GM23248 (cell line): ENCODE measurements around the gene TP53AIP1. TPM values are rescaled to one million over a fixed set of nuclear protein-coding genes. Genes with fewer than 3 reads are reported as not detected.

Source experiments
- DNase-seq: peaks from one replicate; pipeline ENCODE4 v3.0.0-alpha.2; 2015
- H2AFZ ChIP-seq: fragments of 200-600 bp; sonication (generic); 2 replicates; pipeline ENCODE4 v1.6.1; 2016; ENCODE audit warnings: antibody characterized with exemption
- H3F3A ChIP-seq: fragments of 200-600 bp; sonication (generic); 2 replicates; pipeline ENCODE4 v1.6.1; 2016; ENCODE audit warnings: mild to moderate bottlenecking, antibody characterized with exemption, mixed run types; ENCODE audit not compliant: insufficient read depth
- H3K27ac ChIP-seq: fragments of 200-600 bp; sonication (generic); 2 replicates; pipeline ENCODE4 v1.5.1; 2016; ENCODE audit warnings: mild to moderate bottlenecking
- H3K27me3 ChIP-seq: fragments of 200-600 bp; sonication (generic); replicated peaks from 2 replicates; pipeline ENCODE4 v1.6.1; 2016; ENCODE audit warnings: mild to moderate bottlenecking; ENCODE audit not compliant: insufficient read depth
- H3K36me3 ChIP-seq: fragments of 200-600 bp; sonication (generic); 2 replicates; pipeline ENCODE4 v1.6.1; 2016; ENCODE audit warnings: low read depth, mild to moderate bottlenecking
- H3K4me1 ChIP-seq: fragments of 200-600 bp; sonication (generic); 2 replicates; pipeline ENCODE4 v1.6.1; 2016; ENCODE audit warnings: mild to moderate bottlenecking; ENCODE audit not compliant: insufficient read depth
- H3K4me2 ChIP-seq: fragments of 200-600 bp; sonication (generic); one replicate; pipeline ENCODE4 v1.6.1; 2016; ENCODE audit warnings: mild to moderate bottlenecking; ENCODE audit not compliant: unreplicated experiment
- H3K4me3 ChIP-seq: fragments of 200-600 bp; sonication (generic); 2 replicates; pipeline ENCODE4 v1.5.1; 2016; ENCODE audit warnings: mild to moderate bottlenecking
- H3K79me2 ChIP-seq: fragments of 200-600 bp; sonication (generic); 2 replicates; pipeline ENCODE4 v1.6.1; 2016; ENCODE audit warnings: mild to moderate bottlenecking; ENCODE audit not compliant: insufficient read depth
- H3K9ac ChIP-seq: fragments of 200-600 bp; sonication (generic); 2 replicates; pipeline ENCODE4 v1.6.1; 2016; ENCODE audit warnings: mild to moderate bottlenecking
- H3K9me2 ChIP-seq: fragments of 200-600 bp; sonication (generic); 2 replicates; pipeline ENCODE4 v1.6.1; 2016; ENCODE audit warnings: mixed run types, mild to moderate bottlenecking, moderate library complexity; ENCODE audit not compliant: insufficient read depth
- H3K9me3 ChIP-seq: fragments of 200-600 bp; sonication (generic); one replicate; pipeline ENCODE4 v1.6.1; 2017; ENCODE audit warnings: low read depth
- H4K20me1 ChIP-seq: fragments of 200-600 bp; sonication (generic); 2 replicates; pipeline ENCODE4 v1.6.0; 2016; ENCODE audit not compliant: insufficient read depth
- EZH2 ChIP-seq: fragments of 200-600 bp; sonication (generic); IDR thresholded peaks from 2 replicates; pipeline ENCODE4 v1.6.1; 2018; ENCODE audit warnings: antibody characterized with exemption, mild to moderate bottlenecking; ENCODE audit not compliant: insufficient read depth, poor library complexity, severe bottlenecking
- EZH2phosphoT487 ChIP-seq: fragments of 200-600 bp; sonication (generic); IDR thresholded peaks from 2 replicates; pipeline ENCODE4 v1.6.1; 2018; ENCODE audit warnings: antibody characterized with exemption, moderate library complexity, mild to moderate bottlenecking, low read depth; ENCODE audit not compliant: insufficient read depth
- WGBS, 2 experiments: methylation state at CpG; one replicate each; pipeline ENCODE4 v1.1.6; 2015 to 2017; ENCODE audit warnings: low lambda C conversion rate in 2 of 2, low coverage in 1 of 2; ENCODE audit errors: missing lambda C conversion rate in 2 of 2; 5-methylcytosine and 5-hydroxymethylcytosine counted together
- in situ Hi-C: fragments of 300-500 bp; cut with MboI; formaldehyde crosslinking; loops from 2 replicates; pipeline ENCODE4 v1.15.0; 2020
- polyA plus RNA-seq: library from polyadenylated mRNA; unstranded; fragments of >200 nt; fragmentation: Nextera tagmentation; extraction: Ambion mirVana; gene quantifications from 2 replicates; pipeline ENCODE4 v1.2.1, GENCODE V29; 2016
- total RNA-seq: library from RNA; depleted of rRNA; stranded (reverse); fragments of >200 nt; shearing (Covaris generic); gene quantifications from 2 replicates; pipeline ENCODE4 v1.2.3, GENCODE V29; 2014

Gene TP53AIP1
- total and polyA plus RNA-seq, 2 experiments from 2014 or later = not detected

DNA sequence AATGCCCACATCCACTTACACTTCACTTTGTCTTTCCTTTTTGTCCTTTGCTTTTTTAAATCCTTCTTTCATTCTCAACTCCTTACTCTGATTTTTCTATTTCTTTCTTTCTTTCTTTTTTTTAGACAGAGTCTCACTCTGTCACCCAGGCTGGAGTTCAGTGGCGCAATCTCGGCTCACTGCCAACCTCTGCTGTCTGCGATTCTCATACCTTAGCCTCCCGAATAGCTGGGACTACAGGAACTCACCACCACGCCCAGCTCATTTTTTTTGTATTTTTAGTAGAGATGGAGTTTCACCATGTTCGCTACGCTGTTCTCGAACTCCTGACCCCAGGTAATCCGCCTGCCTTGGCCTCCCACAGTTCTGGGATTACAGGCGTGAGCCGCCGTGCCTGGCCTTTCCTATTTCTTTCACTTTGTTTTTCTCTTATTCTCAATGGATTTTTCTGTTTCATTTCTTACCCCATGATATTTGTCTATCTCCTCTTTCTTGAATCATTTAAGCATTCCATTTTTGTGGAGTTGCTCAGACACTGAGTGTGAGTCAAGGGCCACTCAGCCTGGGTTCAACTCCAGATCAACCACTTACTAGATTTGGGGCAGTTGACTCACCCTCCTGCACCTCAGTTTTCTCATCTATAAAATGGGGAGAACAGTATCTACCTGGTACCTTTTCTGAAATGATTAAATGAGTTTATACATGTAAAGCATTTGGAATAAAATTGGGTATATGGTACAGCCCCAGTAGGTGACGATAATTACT, 43.9 kb downstream of the TP53AIP1 start:
- no peak overlapping the region for H3K4me3 ChIP-seq
- no peaks in the 10 kb centered on the region for H3K79me2 ChIP-seq
- no peaks in the 10 kb centered on the region for H3K27me3 ChIP-seq
- H3K36me3 ChIP-seq = no peaks in the 10 kb centered on the region
- H3K9me2 ChIP-seq = no peaks in the 10 kb centered on the region
- DNase-seq = peak; percentile 57
- no peaks in the 10 kb centered on the region for H4K20me1 ChIP-seq
- in situ Hi-C loops = no loop called here
- no peaks in the 10 kb centered on the region for H3K9me3 ChIP-seq
- peaks cover 23% of the 10 kb centered on the region for H3K4me1 ChIP-seq
- WGBS, 2 experiments = 86 to 88% methylated on average over 13 of the region's 13 CpGs
- no peak overlapping the region for H3K4me2 ChIP-seq
- no peak overlapping the region for H3K9ac ChIP-seq
- H2AFZ ChIP-seq = no peak overlapping the region
- no peak overlapping the region for H3K27ac ChIP-seq
- no peak for TF ChIP-seq EZH2phosphoT487
- TF ChIP-seq EZH2 = no peak
- H3F3A ChIP-seq = peaks cover 23% of the 10 kb centered on the region

DNA sequence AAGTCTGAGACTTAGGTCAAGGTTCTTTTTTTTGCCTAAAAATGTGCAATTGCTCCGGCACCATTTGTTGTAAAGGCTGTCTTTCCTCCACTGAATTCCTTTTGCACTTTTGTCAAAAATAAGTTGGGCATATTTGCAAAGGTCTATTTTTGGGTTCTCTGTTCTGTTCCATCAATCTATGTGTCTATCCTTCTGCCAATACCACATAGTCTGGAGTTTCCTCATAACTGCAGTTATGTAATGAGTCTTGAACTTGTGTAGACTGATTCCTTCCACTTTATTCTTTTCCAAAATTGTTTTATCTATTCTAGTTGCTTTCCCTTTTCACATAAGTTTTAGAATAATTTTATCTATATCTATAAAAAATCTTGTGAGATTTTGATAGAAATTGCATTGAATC, 44.8 kb downstream of the TP53AIP1 start:
- in situ Hi-C loops = no loop called here

DNA sequence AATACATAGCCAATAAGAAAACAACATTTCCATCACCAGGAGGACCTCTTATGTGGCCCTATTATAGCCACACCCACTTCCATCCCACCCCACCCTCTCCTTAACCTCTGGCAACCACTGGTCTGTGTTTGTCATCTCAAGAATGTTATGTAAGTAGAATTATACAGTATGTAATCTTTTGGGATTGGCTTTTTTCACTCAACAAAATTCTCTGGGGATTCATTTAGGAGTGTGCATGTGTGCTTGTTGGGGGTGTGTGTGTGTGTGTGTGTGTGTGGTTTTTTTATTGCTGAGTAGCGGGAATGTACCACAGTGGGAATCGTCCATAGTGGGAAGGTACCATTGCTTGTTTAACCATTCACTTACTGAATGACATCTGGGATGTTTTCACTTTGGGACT, 46.3 kb downstream of the TP53AIP1 start:
- Histone ChIP-seq H2AFZ (no peak overlapping the region), H4K20me1 (no peaks in the 10 kb centered on the region), H3K27ac (no peak overlapping the region), H3K9me2 (no peaks in the 10 kb centered on the region), H3K4me3 (no peak overlapping the region), H3K9me3 (no peaks in the 10 kb centered on the region), H3K27me3 (no peaks in the 10 kb centered on the region; the same call in 1 of the 2 replicates), H3K4me2 (no peak overlapping the region), H3F3A (0 out of 2 replicates have a peak, but pooled peaks cover 12% of the 10 kb centered on the region), H3K79me2 (no peaks in the 10 kb centered on the region), H3K9ac (no peak overlapping the region), H3K4me1 (peaks cover 12% of the 10 kb centered on the region; the same call in 1 of the 2 replicates), H3K36me3 (no peaks in the 10 kb centered on the region)
- in situ Hi-C loops = no loop called here
- no peak for TF ChIP-seq EZH2
- TF ChIP-seq EZH2phosphoT487 = no peak
- WGBS, 2 experiments = 23 to 34% methylated on average over 2 of the region's 2 CpGs
- peak; percentile 22 for DNase-seq

More for the DNA sequence above, 44.8 kb downstream of the TP53AIP1 start:
- no peaks in the 10 kb centered on the region for H3K9me2 ChIP-seq
- no peaks in the 10 kb centered on the region for H3K36me3 ChIP-seq
- peak; percentile 14 for DNase-seq
- H3K27me3 ChIP-seq = no peaks in the 10 kb centered on the region
- H4K20me1 ChIP-seq = no peaks in the 10 kb centered on the region
- peaks cover 13% of the 10 kb centered on the region for H3F3A ChIP-seq
- no peak overlapping the region for H3K27ac ChIP-seq
- H3K4me3 ChIP-seq = no peak overlapping the region
- no peak for TF ChIP-seq EZH2phosphoT487
- no peak for TF ChIP-seq EZH2
- H3K9ac ChIP-seq = no peak overlapping the region
- no peak overlapping the region for H2AFZ ChIP-seq
- H3K4me1 ChIP-seq = peaks cover 13% of the 10 kb centered on the region
- H3K79me2 ChIP-seq = no peaks in the 10 kb centered on the region
- H3K9me3 ChIP-seq = no peaks in the 10 kb centered on the region
- 87 to 100% methylated on average over 1 of the region's 1 CpG for WGBS, 2 experiments
- H3K4me2 ChIP-seq = no peak overlapping the region

DNA sequence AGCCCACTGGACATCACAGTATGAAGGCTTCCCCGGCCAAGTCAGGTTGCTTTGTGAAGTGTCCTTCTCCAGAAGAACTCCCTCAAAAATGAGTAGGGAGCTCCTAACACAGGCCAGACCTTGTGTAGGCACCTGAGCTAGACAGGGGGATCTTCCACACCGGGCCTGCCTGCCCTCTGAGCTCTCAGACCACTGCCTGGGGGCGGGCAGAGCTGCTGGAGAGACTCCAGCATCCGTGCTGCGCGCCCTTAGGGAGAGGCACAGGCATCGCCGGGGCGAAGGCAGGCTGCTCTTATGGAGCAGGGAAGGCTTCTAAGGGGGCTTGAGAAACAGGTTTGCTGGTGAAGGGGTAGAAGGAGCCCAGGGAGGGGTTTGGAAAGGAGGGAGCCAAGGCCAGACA, 47.1 kb downstream of the TP53AIP1 start:
- H2AFZ ChIP-seq = no peak overlapping the region
- no peaks in the 10 kb centered on the region; the same call in 1 of the 2 replicates for H3K27me3 ChIP-seq
- H3K9ac ChIP-seq = no peak overlapping the region
- H3F3A ChIP-seq = 0 out of 2 replicates have a peak, but pooled peaks cover 12% of the 10 kb centered on the region
- no peak overlapping the region for H3K27ac ChIP-seq
- no peaks in the 10 kb centered on the region for H3K79me2 ChIP-seq
- H4K20me1 ChIP-seq = no peaks in the 10 kb centered on the region
- no peak overlapping the region for H3K4me3 ChIP-seq
- no peaks in the 10 kb centered on the region for H3K9me3 ChIP-seq
- TF ChIP-seq EZH2phosphoT487 (no peak), EZH2 (no peak)
- no peaks in the 10 kb centered on the region for H3K9me2 ChIP-seq
- in situ Hi-C loops = no loop called here
- H3K4me2 ChIP-seq = no peak overlapping the region
- WGBS, 2 experiments = 95% methylated on average over 9 of the region's 9 CpGs
- H3K4me1 ChIP-seq = peaks cover 12% of the 10 kb centered on the region; the same call in 1 of the 2 replicates
- DNase-seq = no peak
- no peaks in the 10 kb centered on the region for H3K36me3 ChIP-seq
